Endothelial cell (in vitro differentiated cells): ENCODE results near the gene APOBEC2. TPM values are rescaled to one million over a fixed set of nuclear protein-coding genes. Genes with fewer than 3 reads are reported as not detected.

Source experiments
- DNase-seq: peaks from one replicate; pipeline ENCODE4 v3.0.0; 2021; ENCODE audit warnings: low spot score
- H3K27ac Mint-ChIP-seq: one replicate; pipeline ENCODE4 v1.8.0; 2021; ENCODE audit warnings: mixed read lengths, inconsistent platforms; ENCODE audit not compliant: unreplicated experiment
- H3K27me3 Mint-ChIP-seq: one replicate; pipeline ENCODE4 v1.8.0; 2021; ENCODE audit warnings: mild to moderate bottlenecking, moderate library complexity, mixed read lengths, inconsistent platforms; ENCODE audit not compliant: unreplicated experiment
- H3K36me3 Mint-ChIP-seq: one replicate; pipeline ENCODE4 v1.8.0; 2021; ENCODE audit warnings: mild to moderate bottlenecking, low read depth, mixed read lengths, inconsistent platforms; ENCODE audit not compliant: unreplicated experiment
- H3K4me1 Mint-ChIP-seq: one replicate; pipeline ENCODE4 v1.8.0; 2021; ENCODE audit warnings: mild to moderate bottlenecking, mixed read lengths, inconsistent platforms; ENCODE audit not compliant: unreplicated experiment
- H3K4me3 Mint-ChIP-seq: one replicate; pipeline ENCODE4 v1.8.0; 2021; ENCODE audit warnings: mild to moderate bottlenecking, mixed read lengths, inconsistent platforms; ENCODE audit not compliant: unreplicated experiment
- H3K9me3 Mint-ChIP-seq: one replicate; pipeline ENCODE4 v1.8.0; 2021; ENCODE audit warnings: mixed read lengths, inconsistent platforms; ENCODE audit not compliant: unreplicated experiment
- total RNA-seq: library from RNA; stranded (reverse); fragmentation: NEBNext Ultra II Directional; extraction: Animal tissue kit (Norgen Biotek cat#: 25700); gene quantifications from one replicate; pipeline ENCODE4 v1.2.1, GENCODE V29; 2021; ENCODE audit not compliant: unreplicated experiment
- TF ChIP-seq, protein P1 (sequence below): fragments of 200-600 bp; sonication (generic); IDR thresholded peaks from one replicate; pipeline ENCODE4 v1.5.0; 2021; ENCODE audit warnings: antibody characterized with exemption; ENCODE audit not compliant: unreplicated experiment

The APOBEC2 gene
- total RNA-seq, 1 donor from 2014 or later, result not detected

GRCh38 chr6:41061196-41061726, 8.3 kb downstream of the APOBEC2 start:
- no peaks in the 10 kb centered on the region for H3K36me3 Mint-ChIP-seq
- H3K27ac Mint-ChIP-seq, result no peak overlapping the region
- peaks cover 2% of the 10 kb centered on the region for H3K27me3 Mint-ChIP-seq
- H3K9me3 Mint-ChIP-seq, result no peaks in the 10 kb centered on the region
- no peak overlapping the region for H3K4me3 Mint-ChIP-seq
- TF ChIP-seq, protein P1, sequence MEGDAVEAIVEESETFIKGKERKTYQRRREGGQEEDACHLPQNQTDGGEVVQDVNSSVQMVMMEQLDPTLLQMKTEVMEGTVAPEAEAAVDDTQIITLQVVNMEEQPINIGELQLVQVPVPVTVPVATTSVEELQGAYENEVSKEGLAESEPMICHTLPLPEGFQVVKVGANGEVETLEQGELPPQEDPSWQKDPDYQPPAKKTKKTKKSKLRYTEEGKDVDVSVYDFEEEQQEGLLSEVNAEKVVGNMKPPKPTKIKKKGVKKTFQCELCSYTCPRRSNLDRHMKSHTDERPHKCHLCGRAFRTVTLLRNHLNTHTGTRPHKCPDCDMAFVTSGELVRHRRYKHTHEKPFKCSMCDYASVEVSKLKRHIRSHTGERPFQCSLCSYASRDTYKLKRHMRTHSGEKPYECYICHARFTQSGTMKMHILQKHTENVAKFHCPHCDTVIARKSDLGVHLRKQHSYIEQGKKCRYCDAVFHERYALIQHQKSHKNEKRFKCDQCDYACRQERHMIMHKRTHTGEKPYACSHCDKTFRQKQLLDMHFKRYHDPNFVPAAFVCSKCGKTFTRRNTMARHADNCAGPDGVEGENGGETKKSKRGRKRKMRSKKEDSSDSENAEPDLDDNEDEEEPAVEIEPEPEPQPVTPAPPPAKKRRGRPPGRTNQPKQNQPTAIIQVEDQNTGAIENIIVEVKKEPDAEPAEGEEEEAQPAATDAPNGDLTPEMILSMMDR, result no peak
- no peaks in the 10 kb centered on the region for H3K4me1 Mint-ChIP-seq
- DNase-seq, result no peak

DNA sequence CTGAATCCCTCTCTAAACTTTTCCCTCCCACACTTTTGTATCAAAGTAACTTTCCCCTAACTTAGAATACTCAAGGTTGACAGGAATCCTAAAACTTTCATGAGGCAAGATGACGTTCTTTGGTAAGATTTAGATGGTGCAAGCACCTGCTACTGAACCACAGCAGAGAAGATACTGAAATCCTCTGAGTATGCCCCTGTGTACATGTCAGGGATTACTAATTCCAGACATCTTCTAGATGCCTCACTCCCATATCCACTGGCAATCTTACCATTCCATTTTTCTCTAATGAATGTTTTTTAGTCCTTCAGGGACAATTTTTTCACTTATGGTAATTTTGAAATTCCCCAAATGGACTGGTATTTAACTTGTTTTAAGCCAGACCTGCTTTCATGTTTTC, 9.1 kb downstream of the APOBEC2 start:
- Mint-ChIP-seq H3K4me3 (no peak overlapping the region), H3K4me1 (no peaks in the 10 kb centered on the region), H3K27me3 (no peaks in the 10 kb centered on the region), H3K27ac (no peak overlapping the region), H3K9me3 (no peaks in the 10 kb centered on the region), H3K36me3 (no peaks in the 10 kb centered on the region)
- TF ChIP-seq, protein P1, result no peak
- no peak for DNase-seq

- TF ChIP-seq, protein P1, result no peak
- H3K36me3 Mint-ChIP-seq, result no peaks in the 10 kb centered on the region
- DNase-seq, result no peak
- no peaks in the 10 kb centered on the region for H3K4me1 Mint-ChIP-seq
- no peaks in the 10 kb centered on the region for H3K27me3 Mint-ChIP-seq
- H3K27ac Mint-ChIP-seq, result no peak overlapping the region
- H3K4me3 Mint-ChIP-seq, result no peak overlapping the region
- H3K9me3 Mint-ChIP-seq, result no peaks in the 10 kb centered on the region
These were observed 10.9 kb downstream of the APOBEC2 start for GRCh38 chr6:41063884-41064285.

DNA sequence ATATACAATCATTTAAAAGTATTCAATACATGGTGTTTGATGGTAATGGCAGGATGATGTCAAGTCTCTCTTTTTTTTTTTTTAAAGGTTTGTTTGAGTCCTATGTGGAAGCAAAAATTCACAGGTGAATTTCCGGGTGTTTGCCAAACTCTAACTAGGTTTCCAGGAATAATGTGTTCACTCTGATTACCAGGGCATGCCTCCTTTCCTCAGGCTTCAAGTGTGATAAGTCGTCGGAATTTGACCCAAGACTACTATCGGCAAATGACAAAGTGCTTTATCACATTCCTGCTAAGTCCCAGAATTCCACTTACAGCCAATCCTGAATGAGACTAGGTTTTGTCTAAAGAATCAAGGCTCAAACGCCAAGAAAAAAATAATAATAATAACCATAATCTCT, 11.8 kb downstream of the APOBEC2 start:
- TF ChIP-seq, protein P1, result no peak
- no peaks in the 10 kb centered on the region for H3K36me3 Mint-ChIP-seq
- no peaks in the 10 kb centered on the region for H3K4me1 Mint-ChIP-seq
- H3K4me3 Mint-ChIP-seq, result no peak overlapping the region
- no peaks in the 10 kb centered on the region for H3K9me3 Mint-ChIP-seq
- H3K27ac Mint-ChIP-seq, result no peak overlapping the region
- no peak for DNase-seq
- no peaks in the 10 kb centered on the region for H3K27me3 Mint-ChIP-seq

- TF ChIP-seq, protein P1, result no peak
- Mint-ChIP-seq H3K4me3 (no peak overlapping the region), H3K4me1 (peaks cover 2% of the 10 kb centered on the region), H3K27me3 (no peaks in the 10 kb centered on the region), H3K27ac (no peak overlapping the region), H3K36me3 (no peaks in the 10 kb centered on the region), H3K9me3 (no peaks in the 10 kb centered on the region)
- DNase-seq, result no peak
These were observed 12.6 kb downstream of the APOBEC2 start for GRCh38 chr6:41065550-41066026.
